Astrocyte (in vitro differentiated cells and primary cell): Measurements from ENCODE around the gene CLCA4.

Experiments used
- EZH2 ChIP-seq: IDR thresholded peaks from 2 replicates; pipeline ENCODE4 v1.6.1; 2012; ENCODE audit warnings: mild to moderate bottlenecking, low read length, inconsistent platforms; ENCODE audit not compliant: insufficient read depth
- TF ChIP-seq, protein P1 (sequence below): IDR thresholded peaks from 2 replicates; pipeline ENCODE4 v1.5.1; 2011; ENCODE audit warnings: low read depth, mild to moderate bottlenecking, inconsistent platforms, low read length, moderate library complexity; ENCODE audit not compliant: insufficient read depth

DNA sequence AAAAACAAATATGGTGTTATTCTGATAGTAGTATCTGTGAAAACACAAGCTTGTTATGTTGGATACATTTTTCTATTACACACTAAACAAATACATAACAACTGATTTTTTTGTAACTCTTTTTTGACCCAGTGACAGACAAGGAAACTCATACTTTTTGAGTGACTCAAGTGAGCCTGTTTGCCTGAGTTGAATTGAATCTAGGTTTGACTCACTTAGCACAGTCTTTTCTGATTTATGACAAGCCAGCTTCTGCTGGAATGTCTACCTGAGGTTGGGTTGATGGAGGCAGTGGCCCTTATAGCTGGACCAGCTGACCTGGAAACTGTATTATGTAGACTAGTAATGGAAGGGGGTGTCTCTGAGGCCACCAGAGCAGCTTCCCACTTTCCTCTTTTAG is 4.2 kb upstream of the CLCA4 start:
- TF ChIP-seq, protein P1, sequence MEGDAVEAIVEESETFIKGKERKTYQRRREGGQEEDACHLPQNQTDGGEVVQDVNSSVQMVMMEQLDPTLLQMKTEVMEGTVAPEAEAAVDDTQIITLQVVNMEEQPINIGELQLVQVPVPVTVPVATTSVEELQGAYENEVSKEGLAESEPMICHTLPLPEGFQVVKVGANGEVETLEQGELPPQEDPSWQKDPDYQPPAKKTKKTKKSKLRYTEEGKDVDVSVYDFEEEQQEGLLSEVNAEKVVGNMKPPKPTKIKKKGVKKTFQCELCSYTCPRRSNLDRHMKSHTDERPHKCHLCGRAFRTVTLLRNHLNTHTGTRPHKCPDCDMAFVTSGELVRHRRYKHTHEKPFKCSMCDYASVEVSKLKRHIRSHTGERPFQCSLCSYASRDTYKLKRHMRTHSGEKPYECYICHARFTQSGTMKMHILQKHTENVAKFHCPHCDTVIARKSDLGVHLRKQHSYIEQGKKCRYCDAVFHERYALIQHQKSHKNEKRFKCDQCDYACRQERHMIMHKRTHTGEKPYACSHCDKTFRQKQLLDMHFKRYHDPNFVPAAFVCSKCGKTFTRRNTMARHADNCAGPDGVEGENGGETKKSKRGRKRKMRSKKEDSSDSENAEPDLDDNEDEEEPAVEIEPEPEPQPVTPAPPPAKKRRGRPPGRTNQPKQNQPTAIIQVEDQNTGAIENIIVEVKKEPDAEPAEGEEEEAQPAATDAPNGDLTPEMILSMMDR: no peak
- no peak for TF ChIP-seq EZH2
